ENCODE data around the gene KCNC3. TPM values are rescaled to one million over a fixed set of nuclear protein-coding genes. Genes with fewer than 3 reads are reported as not detected.

The KCNC3 gene
- total and polyA plus RNA-seq, 2 of the 13 experiments (the other 11 are each of a cell fraction or from before 2014, with no cell fraction given), result 0.29 to 1.7 TPM

- TF ChIP-seq ZFYVE20 (CRISPR knock-in tag; IDR thresholded peaks at IDR 0.05; ENCODE audit: borderline replicate concordance, low read depth), result no peak
- TF ChIP-seq ZNF646 (CRISPR knock-in tag; IDR thresholded peaks at IDR 0.05), result no peak
- TF ChIP-seq CHCHD3 (CRISPR knock-in tag; IDR thresholded peaks at IDR 0.05), result no peak
- no peak for TF ChIP-seq MTF1 (CRISPR knock-in tag; IDR thresholded peaks at IDR 0.05)
- no peak; the same call in 1 of the 2 replicates for TF ChIP-seq DMAP1 (CRISPR knock-in tag; IDR thresholded peaks at IDR 0.05)
- no peak for TF ChIP-seq ZNF749 (CRISPR knock-in tag; IDR thresholded peaks at IDR 0.05; ENCODE audit: borderline replicate concordance)
- no peak for TF ChIP-seq ZSCAN12 (CRISPR knock-in tag; IDR thresholded peaks at IDR 0.05)
- 0 out of 2 replicates have a peak, but pooled peaks have one; percentile 27 for TF ChIP-seq AKAP8 (CRISPR knock-in tag; IDR thresholded peaks at IDR 0.05)
- 0 out of 2 replicates have a peak, but pooled peaks have one; percentile 57 for TF ChIP-seq TARDBP (CRISPR knock-in tag; IDR thresholded peaks at IDR 0.05)
- TF ChIP-seq DMTF1 (CRISPR knock-in tag; IDR thresholded peaks at IDR 0.05), result no peak
- TF ChIP-seq ZNF367 (CRISPR knock-in tag; IDR thresholded peaks at IDR 0.05; ENCODE audit: borderline replicate concordance), result no peak
- no peak for TF ChIP-seq ATF7 (IDR thresholded peaks at IDR 0.05)
- no peak for TF ChIP-seq ATF7 (CRISPR knock-in tag; IDR thresholded peaks at IDR 0.05)
- no peak for TF ChIP-seq ZNF460 (CRISPR knock-in tag; IDR thresholded peaks at IDR 0.05; ENCODE audit: borderline replicate concordance)
- no peak for TF ChIP-seq ZNF784 (CRISPR knock-in tag; IDR thresholded peaks at IDR 0.05; ENCODE audit: borderline replicate concordance)
Observed at GRCh38 chr19:50329146-50329925, at the start of gene KCNC3 (continued).

All from HepG2 (cell line).